ENCODE results near the gene TXNRD1.

Gene TXNRD1

DNA sequence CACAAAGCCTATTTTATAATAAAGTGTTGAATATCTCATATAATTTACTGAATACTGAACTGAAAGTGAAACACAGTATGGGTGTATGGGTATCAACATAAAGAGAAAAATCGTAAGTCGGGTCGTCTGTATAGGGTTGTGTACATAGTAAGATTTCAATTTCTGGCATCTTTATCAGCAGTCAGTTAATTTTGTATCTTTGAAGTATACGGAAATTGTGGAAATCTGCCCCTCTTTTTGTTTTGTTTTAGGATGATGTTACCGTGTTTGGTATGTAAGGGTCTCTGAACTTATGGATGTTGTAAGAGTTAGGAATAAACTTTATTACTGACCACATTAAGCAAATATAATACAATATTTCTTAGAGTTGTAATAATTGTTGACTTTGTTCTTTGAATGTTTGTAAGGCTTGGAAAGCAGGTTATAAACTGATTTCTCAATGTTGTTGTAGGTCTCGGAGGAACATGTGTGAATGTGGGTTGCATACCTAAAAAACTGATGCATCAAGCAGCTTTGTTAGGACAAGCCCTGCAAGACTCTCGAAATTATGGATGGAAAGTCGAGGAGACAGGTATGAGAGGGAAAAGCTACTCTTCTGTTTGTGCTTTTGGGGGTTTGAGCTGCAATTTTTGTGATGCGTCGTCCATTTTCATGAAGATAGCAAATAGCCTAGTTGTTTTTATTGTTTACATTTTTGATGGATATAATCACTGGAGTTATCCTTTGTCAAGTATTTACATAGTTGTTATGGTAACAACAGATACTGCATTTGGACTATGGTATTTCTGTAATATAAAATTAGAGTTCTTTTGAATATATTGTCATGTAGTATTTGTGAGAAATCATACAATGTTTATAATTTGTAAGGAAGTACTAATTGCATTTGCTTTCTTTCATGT is 100.0 kb downstream of the TXNRD1 start:
- Histone ChIP-seq H3K4me3 (ENCODE audit: low read depth in 1 of 2, low read length in 1 of 2) (no peak overlapping the region), H3K4me1 (ENCODE audit: control insufficient read depth in 1 of 2, insufficient read depth in 1 of 2, low read depth in 1 of 2, low read length in 1 of 2) (no peaks in the 10 kb centered on the region), H3K36me3 (peaks cover 95% of the 10 kb centered on the region), H3K9me3 (no peaks in the 10 kb centered on the region), H3K27me3 (no peaks in the 10 kb centered on the region), H3K27ac (peak overlapping the region; percentile 16)
- TF ChIP-seq, protein P1, sequence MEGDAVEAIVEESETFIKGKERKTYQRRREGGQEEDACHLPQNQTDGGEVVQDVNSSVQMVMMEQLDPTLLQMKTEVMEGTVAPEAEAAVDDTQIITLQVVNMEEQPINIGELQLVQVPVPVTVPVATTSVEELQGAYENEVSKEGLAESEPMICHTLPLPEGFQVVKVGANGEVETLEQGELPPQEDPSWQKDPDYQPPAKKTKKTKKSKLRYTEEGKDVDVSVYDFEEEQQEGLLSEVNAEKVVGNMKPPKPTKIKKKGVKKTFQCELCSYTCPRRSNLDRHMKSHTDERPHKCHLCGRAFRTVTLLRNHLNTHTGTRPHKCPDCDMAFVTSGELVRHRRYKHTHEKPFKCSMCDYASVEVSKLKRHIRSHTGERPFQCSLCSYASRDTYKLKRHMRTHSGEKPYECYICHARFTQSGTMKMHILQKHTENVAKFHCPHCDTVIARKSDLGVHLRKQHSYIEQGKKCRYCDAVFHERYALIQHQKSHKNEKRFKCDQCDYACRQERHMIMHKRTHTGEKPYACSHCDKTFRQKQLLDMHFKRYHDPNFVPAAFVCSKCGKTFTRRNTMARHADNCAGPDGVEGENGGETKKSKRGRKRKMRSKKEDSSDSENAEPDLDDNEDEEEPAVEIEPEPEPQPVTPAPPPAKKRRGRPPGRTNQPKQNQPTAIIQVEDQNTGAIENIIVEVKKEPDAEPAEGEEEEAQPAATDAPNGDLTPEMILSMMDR (IDR thresholded peaks at IDR 0.05) = no peak

DNA sequence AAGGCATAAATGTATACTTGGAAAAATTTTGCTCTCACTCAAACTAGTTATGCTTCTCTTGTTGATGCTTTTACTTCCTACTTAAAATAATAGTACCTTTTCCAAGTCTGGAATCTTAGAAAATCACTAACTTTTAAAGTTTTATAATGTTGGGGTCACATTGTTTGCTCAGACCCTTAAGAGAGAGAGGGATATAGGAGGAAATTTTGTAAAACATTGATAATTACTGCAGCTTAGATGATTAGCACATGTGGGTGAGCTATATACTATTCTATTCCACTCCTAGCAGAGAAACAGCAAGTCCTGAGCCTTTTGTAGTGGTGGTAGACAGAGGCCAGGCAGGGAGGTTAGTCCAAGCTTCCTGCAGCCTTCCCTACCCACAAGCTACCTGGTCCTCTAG is 101.4 kb downstream of the TXNRD1 start:
- Histone ChIP-seq H3K9me3 (no peaks in the 10 kb centered on the region), H3K36me3 (peaks cover 99% of the 10 kb centered on the region), H3K4me3 (ENCODE audit: low read depth in 1 of 2, low read length in 1 of 2) (no peak overlapping the region), H3K27me3 (no peaks in the 10 kb centered on the region), H3K27ac (no peak overlapping the region), H3K4me1 (ENCODE audit: control insufficient read depth in 1 of 2, insufficient read depth in 1 of 2, low read depth in 1 of 2, low read length in 1 of 2) (no peaks in the 10 kb centered on the region)
- TF ChIP-seq, protein P1 (IDR thresholded peaks at IDR 0.05) = no peak

DNA sequence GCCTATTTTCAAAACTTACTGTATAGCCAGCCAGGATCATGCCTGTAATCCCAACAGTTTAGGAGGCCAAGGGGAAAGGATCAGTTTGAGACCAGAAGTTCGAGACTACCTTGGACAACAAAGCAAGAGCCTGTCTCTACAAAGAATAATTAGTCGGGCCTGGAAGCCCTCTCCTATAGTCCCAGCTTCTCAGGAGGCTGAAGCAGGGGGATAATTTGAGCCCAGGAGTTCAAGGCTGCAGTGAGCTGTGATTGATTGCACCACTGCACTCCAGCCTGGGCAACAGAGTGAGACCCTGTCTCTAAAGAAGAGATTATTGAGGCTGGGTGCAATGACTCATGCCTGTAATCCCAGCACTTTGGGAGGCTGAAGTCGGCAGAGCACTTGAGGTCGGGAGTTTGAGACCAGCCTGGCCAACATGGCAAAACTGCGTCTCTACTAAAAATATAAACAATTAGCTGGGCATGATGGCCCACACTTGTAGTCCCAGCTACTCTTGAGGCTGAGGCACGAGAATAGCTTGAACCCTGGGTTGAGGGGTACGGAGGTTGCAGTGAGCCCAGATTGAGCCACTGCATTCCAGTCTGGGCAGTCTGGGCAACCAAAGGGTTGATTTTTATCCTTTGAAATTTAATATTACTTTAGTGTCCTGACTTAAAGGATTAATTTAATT is 102.1 kb downstream of the TXNRD1 start:
- Histone ChIP-seq H3K27me3 (no peaks in the 10 kb centered on the region), H3K36me3 (peaks cover 98% of the 10 kb centered on the region)

GRCh38 chr12:104319028-104319427 is 103.4 kb downstream of the TXNRD1 start:
- Histone ChIP-seq H3K9me3 (no peaks in the 10 kb centered on the region), H3K4me3 (ENCODE audit: low read depth in 1 of 2, low read length in 1 of 2) (no peak overlapping the region), H3K4me1 (ENCODE audit: control insufficient read depth in 1 of 2, insufficient read depth in 1 of 2, low read depth in 1 of 2, low read length in 1 of 2) (no peaks in the 10 kb centered on the region), H3K36me3 (peaks cover 88% of the 10 kb centered on the region), H3K27me3 (no peaks in the 10 kb centered on the region), H3K27ac (no peak overlapping the region)
- TF ChIP-seq, protein P1 (IDR thresholded peaks at IDR 0.05) = no peak

More for the DNA sequence above, 102.1 kb downstream of the TXNRD1 start:
- H3K9me3 ChIP-seq = no peaks in the 10 kb centered on the region
- no peak overlapping the region for H3K27ac ChIP-seq
- TF ChIP-seq, protein P1 (IDR thresholded peaks at IDR 0.05) = no peak
- no peaks in the 10 kb centered on the region for H3K4me1 ChIP-seq (ENCODE audit: control insufficient read depth in 1 of 2, insufficient read depth in 1 of 2, low read depth in 1 of 2, low read length in 1 of 2)
- H3K4me3 ChIP-seq (ENCODE audit: low read depth in 1 of 2, low read length in 1 of 2) = no peak overlapping the region

DNA sequence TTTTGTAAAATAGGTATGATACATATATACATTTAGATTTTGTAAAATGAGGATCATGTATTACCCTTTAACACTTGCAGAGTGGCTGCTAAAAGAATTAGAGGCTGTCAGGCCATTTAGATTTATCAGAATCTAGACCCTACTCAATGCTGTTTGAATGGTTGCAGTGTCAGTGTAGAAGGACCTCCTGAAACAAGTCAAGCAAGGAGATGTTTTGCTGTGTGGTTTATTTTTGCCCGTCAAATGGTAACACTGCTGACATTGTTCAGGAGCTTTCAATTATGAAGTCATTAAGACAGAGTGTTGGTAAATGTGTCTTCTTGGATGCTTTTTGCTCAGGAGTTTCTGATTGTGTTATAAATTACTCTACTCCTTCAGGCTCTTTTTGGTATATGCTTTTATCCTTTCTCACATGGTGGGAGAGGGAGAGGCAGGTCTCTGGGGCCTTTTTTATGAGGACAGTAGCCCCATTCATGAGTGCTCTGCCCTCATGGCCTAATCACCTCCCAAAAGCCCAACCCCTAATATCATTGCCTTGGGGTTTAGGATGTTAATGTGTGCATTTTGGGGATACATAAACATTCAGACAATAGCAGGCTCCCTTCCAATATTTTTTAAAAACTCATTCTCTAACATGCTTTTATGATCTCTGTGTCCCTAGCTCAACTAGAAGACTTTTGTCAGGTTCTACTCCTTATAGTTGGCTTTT is 104.5 kb downstream of the TXNRD1 start:
- Histone ChIP-seq H3K36me3 (peaks cover 87% of the 10 kb centered on the region), H3K9me3 (no peaks in the 10 kb centered on the region), H3K4me3 (ENCODE audit: low read depth in 1 of 2, low read length in 1 of 2) (no peak overlapping the region), H3K27me3 (no peaks in the 10 kb centered on the region), H3K4me1 (ENCODE audit: control insufficient read depth in 1 of 2, insufficient read depth in 1 of 2, low read depth in 1 of 2, low read length in 1 of 2) (no peaks in the 10 kb centered on the region), H3K27ac (no peak overlapping the region)
- TF ChIP-seq, protein P1 (IDR thresholded peaks at IDR 0.05) = no peak

Data from neutrophil (primary cell).